ENCODE data around the gene VSX2.

Gene VSX2

DNA sequence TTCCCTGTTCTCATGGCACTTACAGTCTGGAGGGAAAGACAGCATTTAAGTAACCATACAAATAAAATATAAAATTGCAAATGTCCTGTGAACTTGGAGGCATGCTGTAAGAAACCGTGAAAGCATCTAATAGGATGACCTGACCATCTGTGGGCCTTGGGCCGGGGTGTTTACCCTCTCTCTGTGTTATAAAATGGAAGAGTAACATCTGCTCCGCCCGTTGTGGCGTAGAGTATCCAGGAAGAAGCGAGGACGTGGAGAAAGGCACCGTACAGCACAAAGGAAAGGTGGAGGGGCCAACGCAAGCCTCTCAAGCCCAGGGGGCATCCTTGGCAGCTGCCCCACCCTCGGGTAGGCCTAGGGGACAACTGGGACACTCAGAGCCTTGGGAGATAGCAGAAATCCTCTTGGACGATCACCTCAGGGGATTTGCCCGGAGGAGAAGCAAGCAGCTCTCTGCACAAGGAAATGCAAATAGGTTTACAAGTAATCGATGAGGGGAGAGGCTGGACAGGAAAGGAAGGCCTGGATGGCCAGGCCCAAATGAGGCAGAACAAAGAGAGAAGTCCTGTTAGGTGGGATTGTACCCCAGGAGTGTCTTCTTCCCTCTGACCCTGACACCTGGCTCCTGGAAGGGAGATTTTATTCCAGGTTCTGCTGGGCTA is 26.2 kb downstream of the VSX2 start:
- Histone ChIP-seq H3K9me3 (ENCODE audit: control insufficient read depth, insufficient read depth, low read depth, low read length) (no peaks in the 10 kb centered on the region), H3K36me3 (ENCODE audit: control insufficient read depth in 2 of 2, insufficient read depth in 1 of 2, low read length in 2 of 2) (no peaks in the 10 kb centered on the region), H3K4me3 (ENCODE audit: low read depth, low read length) (no peak overlapping the region), H3K27ac (ENCODE audit: extremely low read depth, low read depth, low read length) (no peak overlapping the region), H3K4me1 (ENCODE audit: control insufficient read depth, insufficient read depth, low read length) (no peaks in the 10 kb centered on the region; the same call in 1 of the 2 replicates)
- CTCF ChIA-PET = interaction anchor here (1.0 kb wide), 1 partner anchor 48 kb away, joined by 3 read pairs; no protein-coding TSS in a partner anchor
- POLR2A ChIA-PET = no interaction called here
- TF ChIP-seq ZFP3 (tag by site-specific recombination; IDR thresholded peaks at IDR 0.05; ENCODE audit: low read depth) (no peak), KLF9 (tag by site-specific recombination; IDR thresholded peaks at IDR 0.05; ENCODE audit: low read depth) (no peak), GFI1B (tag by site-specific recombination; IDR thresholded peaks at IDR 0.05) (no peak), ZNF202 (tag by site-specific recombination; IDR thresholded peaks at IDR 0.05; ENCODE audit: borderline replicate concordance) (no peak), ZNF626 (tag by site-specific recombination; IDR thresholded peaks at IDR 0.05) (no peak), ZNF610 (tag by site-specific recombination; IDR thresholded peaks at IDR 0.05; ENCODE audit: borderline replicate concordance) (no peak), KLF7 (tag by site-specific recombination; IDR thresholded peaks at IDR 0.05; ENCODE audit: borderline replicate concordance) (no peak), ZNF514 (tag by site-specific recombination; IDR thresholded peaks at IDR 0.05) (no peak)
- TF ChIP-seq, protein P1, sequence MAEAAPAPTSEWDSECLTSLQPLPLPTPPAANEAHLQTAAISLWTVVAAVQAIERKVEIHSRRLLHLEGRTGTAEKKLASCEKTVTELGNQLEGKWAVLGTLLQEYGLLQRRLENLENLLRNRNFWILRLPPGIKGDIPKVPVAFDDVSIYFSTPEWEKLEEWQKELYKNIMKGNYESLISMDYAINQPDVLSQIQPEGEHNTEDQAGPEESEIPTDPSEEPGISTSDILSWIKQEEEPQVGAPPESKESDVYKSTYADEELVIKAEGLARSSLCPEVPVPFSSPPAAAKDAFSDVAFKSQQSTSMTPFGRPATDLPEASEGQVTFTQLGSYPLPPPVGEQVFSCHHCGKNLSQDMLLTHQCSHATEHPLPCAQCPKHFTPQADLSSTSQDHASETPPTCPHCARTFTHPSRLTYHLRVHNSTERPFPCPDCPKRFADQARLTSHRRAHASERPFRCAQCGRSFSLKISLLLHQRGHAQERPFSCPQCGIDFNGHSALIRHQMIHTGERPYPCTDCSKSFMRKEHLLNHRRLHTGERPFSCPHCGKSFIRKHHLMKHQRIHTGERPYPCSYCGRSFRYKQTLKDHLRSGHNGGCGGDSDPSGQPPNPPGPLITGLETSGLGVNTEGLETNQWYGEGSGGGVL (tag by site-specific recombination; IDR thresholded peaks at IDR 0.05) = no peak
- TF ChIP-seq, protein P2, sequence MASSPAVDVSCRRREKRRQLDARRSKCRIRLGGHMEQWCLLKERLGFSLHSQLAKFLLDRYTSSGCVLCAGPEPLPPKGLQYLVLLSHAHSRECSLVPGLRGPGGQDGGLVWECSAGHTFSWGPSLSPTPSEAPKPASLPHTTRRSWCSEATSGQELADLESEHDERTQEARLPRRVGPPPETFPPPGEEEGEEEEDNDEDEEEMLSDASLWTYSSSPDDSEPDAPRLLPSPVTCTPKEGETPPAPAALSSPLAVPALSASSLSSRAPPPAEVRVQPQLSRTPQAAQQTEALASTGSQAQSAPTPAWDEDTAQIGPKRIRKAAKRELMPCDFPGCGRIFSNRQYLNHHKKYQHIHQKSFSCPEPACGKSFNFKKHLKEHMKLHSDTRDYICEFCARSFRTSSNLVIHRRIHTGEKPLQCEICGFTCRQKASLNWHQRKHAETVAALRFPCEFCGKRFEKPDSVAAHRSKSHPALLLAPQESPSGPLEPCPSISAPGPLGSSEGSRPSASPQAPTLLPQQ (tag by site-specific recombination; IDR thresholded peaks at IDR 0.05) = no peak
- TF ChIP-seq, protein P3, sequence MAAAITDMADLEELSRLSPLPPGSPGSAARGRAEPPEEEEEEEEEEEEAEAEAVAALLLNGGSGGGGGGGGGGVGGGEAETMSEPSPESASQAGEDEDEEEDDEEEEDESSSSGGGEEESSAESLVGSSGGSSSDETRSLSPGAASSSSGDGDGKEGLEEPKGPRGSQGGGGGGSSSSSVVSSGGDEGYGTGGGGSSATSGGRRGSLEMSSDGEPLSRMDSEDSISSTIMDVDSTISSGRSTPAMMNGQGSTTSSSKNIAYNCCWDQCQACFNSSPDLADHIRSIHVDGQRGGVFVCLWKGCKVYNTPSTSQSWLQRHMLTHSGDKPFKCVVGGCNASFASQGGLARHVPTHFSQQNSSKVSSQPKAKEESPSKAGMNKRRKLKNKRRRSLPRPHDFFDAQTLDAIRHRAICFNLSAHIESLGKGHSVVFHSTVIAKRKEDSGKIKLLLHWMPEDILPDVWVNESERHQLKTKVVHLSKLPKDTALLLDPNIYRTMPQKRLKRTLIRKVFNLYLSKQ (tag by site-specific recombination; IDR thresholded peaks at IDR 0.05; ENCODE audit: borderline replicate concordance) = no peak
- TF ChIP-seq, protein P4, sequence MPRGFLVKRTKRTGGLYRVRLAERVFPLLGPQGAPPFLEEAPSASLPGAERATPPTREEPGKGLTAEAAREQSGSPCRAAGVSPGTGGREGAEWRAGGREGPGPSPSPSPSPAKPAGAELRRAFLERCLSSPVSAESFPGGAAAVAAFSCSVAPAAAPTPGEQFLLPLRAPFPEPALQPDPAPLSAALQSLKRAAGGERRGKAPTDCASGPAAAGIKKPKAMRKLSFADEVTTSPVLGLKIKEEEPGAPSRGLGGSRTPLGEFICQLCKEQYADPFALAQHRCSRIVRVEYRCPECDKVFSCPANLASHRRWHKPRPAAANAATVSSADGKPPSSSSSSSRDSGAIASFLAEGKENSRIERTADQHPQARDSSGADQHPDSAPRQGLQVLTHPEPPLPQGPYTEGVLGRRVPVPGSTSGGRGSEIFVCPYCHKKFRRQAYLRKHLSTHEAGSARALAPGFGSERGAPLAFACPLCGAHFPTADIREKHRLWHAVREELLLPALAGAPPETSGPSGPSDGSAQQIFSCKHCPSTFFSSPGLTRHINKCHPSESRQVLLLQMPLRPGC (tag by site-specific recombination; IDR thresholded peaks at IDR 0.05) = no peak
- TF ChIP-seq, protein P5, sequence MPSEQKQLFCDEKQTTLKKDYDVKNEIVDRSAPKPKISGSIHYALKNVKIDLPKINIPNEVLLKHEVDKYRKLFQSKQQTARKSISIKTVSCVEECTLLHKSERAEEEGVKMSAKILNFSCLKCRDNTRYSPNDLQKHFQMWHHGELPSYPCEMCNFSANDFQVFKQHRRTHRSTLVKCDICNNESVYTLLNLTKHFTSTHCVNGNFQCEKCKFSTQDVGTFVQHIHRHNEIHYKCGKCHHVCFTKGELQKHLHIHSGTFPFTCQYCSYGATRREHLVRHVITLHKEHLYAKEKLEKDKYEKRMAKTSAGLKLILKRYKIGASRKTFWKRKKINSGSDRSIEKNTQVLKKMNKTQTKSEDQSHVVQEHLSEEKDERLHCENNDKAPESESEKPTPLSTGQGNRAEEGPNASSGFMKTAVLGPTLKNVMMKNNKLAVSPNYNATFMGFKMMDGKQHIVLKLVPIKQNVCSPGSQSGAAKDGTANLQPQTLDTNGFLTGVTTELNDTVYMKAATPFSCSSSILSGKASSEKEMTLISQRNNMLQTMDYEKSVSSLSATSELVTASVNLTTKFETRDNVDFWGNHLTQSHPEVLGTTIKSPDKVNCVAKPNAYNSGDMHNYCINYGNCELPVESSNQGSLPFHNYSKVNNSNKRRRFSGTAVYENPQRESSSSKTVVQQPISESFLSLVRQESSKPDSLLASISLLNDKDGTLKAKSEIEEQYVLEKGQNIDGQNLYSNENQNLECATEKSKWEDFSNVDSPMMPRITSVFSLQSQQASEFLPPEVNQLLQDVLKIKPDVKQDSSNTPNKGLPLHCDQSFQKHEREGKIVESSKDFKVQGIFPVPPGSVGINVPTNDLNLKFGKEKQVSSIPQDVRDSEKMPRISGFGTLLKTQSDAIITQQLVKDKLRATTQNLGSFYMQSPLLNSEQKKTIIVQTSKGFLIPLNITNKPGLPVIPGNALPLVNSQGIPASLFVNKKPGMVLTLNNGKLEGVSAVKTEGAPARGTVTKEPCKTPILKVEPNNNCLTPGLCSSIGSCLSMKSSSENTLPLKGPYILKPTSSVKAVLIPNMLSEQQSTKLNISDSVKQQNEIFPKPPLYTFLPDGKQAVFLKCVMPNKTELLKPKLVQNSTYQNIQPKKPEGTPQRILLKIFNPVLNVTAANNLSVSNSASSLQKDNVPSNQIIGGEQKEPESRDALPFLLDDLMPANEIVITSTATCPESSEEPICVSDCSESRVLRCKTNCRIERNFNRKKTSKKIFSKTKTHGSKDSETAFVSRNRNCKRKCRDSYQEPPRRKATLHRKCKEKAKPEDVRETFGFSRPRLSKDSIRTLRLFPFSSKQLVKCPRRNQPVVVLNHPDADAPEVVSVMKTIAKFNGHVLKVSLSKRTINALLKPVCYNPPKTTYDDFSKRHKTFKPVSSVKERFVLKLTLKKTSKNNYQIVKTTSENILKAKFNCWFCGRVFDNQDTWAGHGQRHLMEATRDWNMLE (tag by site-specific recombination; conservative IDR thresholded peaks at IDR 0.05; ENCODE audit: low read depth) = no peak
- TF ChIP-seq, protein P6, sequence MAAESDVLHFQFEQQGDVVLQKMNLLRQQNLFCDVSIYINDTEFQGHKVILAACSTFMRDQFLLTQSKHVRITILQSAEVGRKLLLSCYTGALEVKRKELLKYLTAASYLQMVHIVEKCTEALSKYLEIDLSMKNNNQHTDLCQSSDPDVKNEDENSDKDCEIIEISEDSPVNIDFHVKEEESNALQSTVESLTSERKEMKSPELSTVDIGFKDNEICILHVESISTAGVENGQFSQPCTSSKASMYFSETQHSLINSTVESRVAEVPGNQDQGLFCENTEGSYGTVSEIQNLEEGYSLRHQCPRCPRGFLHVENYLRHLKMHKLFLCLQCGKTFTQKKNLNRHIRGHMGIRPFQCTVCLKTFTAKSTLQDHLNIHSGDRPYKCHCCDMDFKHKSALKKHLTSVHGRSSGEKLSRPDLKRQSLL (tag by site-specific recombination; IDR thresholded peaks at IDR 0.05) = no peak
